WTC11 (cell line): ENCODE data around the gene COMMD9. TPM values are rescaled to one million over a fixed set of nuclear protein-coding genes. Genes with fewer than 3 reads are reported as not detected.

Experiments used
- ATAC-seq: fragments of 200-7000 bp; cut with Tn5 transposase; 2 replicates; pipeline ENCODE4 v1.10.0; 2021; ENCODE audit warnings: mild to moderate bottlenecking, moderate library complexity
- CTCF ChIA-PET: fragments of 300-600 bp; sonication (Branson Sonifier 250); formaldehyde crosslinking; loops from one replicate; lab custom pipeline; 2021; ENCODE audit warnings: antibody characterized with exemption; lab: Charles Lee
- POLR2A ChIA-PET: fragments of 350-600 bp; sonication (Branson Sonifier 250); formaldehyde crosslinking; loops from one replicate; lab custom pipeline; 2021; ENCODE audit warnings: antibody characterized with exemption; lab: Charles Lee
- DNase-seq: peaks from one replicate; pipeline ENCODE4 v3.0.0; 2021; ENCODE audit warnings: low spot score
- H3K27ac Mint-ChIP-seq: 2 replicates; pipeline ENCODE4 v1.8.0; 2021; ENCODE audit warnings: mixed read lengths
- H3K27me3 Mint-ChIP-seq: 2 replicates; pipeline ENCODE4 v1.8.0; 2021; ENCODE audit warnings: low read depth, mild to moderate bottlenecking, moderate library complexity, mixed read lengths
- H3K36me3 Mint-ChIP-seq: 2 replicates; pipeline ENCODE4 v1.8.0; 2021; ENCODE audit warnings: mixed read lengths
- H3K4me1 Mint-ChIP-seq: 2 replicates; pipeline ENCODE4 v1.8.0; 2022; ENCODE audit warnings: mixed read lengths
- H3K4me3 Mint-ChIP-seq: 2 replicates; pipeline ENCODE4 v1.8.0; 2021; ENCODE audit warnings: mild to moderate bottlenecking, moderate library complexity, mixed read lengths
- H3K9me3 Mint-ChIP-seq: 2 replicates; pipeline ENCODE4 v1.8.0; 2021; ENCODE audit warnings: mixed read lengths
- CTCF ChIP-seq: fragments of 200-600 bp; IDR thresholded peaks from 2 replicates; pipeline ENCODE4 v1.8.0; 2022; ENCODE audit warnings: antibody characterized with exemption
- ELF4 ChIP-seq: sonication (generic); formaldehyde crosslinking; IDR thresholded peaks from 2 replicates; pipeline ENCODE4 v1.8.1; 2022; ENCODE audit warnings: low read depth, mild to moderate bottlenecking, moderate library complexity, missing genetic modification reagents
- ESRRA ChIP-seq: sonication (generic); formaldehyde crosslinking; IDR thresholded peaks from 2 replicates; pipeline ENCODE4 v1.8.1; 2022; ENCODE audit warnings: mild to moderate bottlenecking, missing genetic modification reagents, borderline replicate concordance
- GTF2I ChIP-seq: fragments of 250-450 bp; sonication (Bioruptor Pico); conservative IDR thresholded peaks from 2 replicates; pipeline ENCODE4 v1.4.0; 2021; ENCODE audit warnings: mild to moderate bottlenecking
- STAT6 ChIP-seq: sonication (generic); formaldehyde crosslinking; conservative IDR thresholded peaks from 2 replicates; pipeline ENCODE4 v1.8.1; 2023; ENCODE audit warnings: mild to moderate bottlenecking, low read depth, missing genetic modification reagents, moderate library complexity
- TEAD1 ChIP-seq: sonication (generic); formaldehyde crosslinking; IDR thresholded peaks from 2 replicates; pipeline ENCODE4 v1.8.0; 2022; ENCODE audit warnings: mild to moderate bottlenecking, missing genetic modification reagents
- ZBTB43 ChIP-seq: sonication (generic); formaldehyde crosslinking; IDR thresholded peaks from 2 replicates; pipeline ENCODE4 v1.8.1; 2023; ENCODE audit warnings: mild to moderate bottlenecking, missing genetic modification reagents
- ZNF138 ChIP-seq: sonication (generic); formaldehyde crosslinking; conservative IDR thresholded peaks from 2 replicates; pipeline ENCODE4 v1.8.1; 2022; ENCODE audit warnings: mild to moderate bottlenecking, moderate library complexity, missing genetic modification reagents
- ZNF317 ChIP-seq: sonication (generic); formaldehyde crosslinking; IDR thresholded peaks from 2 replicates; pipeline ENCODE4 v1.8.1; 2023; ENCODE audit warnings: low read depth, mild to moderate bottlenecking, moderate library complexity, missing genetic modification reagents, borderline replicate concordance
- total RNA-seq: library from RNA; stranded (reverse); gene quantifications from 3 replicates; pipeline ENCODE4 v1.2.3, GENCODE V29; 2021
- TF ChIP-seq, protein P1 (sequence below): sonication (generic); formaldehyde crosslinking; IDR thresholded peaks from 2 replicates; pipeline ENCODE4 v1.8.1; 2023; ENCODE audit warnings: mild to moderate bottlenecking, missing genetic modification reagents, moderate library complexity
- TF ChIP-seq, protein P2 (sequence below): sonication (generic); formaldehyde crosslinking; IDR thresholded peaks from 2 replicates; pipeline ENCODE4 v1.8.1; 2022; ENCODE audit warnings: mild to moderate bottlenecking, missing genetic modification reagents, moderate library complexity, borderline replicate concordance
- TF ChIP-seq, protein P3 (sequence below): sonication (generic); formaldehyde crosslinking; IDR thresholded peaks from 2 replicates; pipeline ENCODE4 v1.8.1; 2022; ENCODE audit warnings: mild to moderate bottlenecking, moderate library complexity, missing genetic modification reagents
- TF ChIP-seq, protein P4 (sequence below): fragments of 250-450 bp; sonication (Bioruptor Pico); IDR thresholded peaks from 2 replicates; pipeline ENCODE4 v1.8.0; 2021; ENCODE audit warnings: mild to moderate bottlenecking
- TF ChIP-seq, protein P5 (sequence below): sonication (generic); formaldehyde crosslinking; IDR thresholded peaks from 2 replicates; pipeline ENCODE4 v1.8.0; 2022; ENCODE audit warnings: mild to moderate bottlenecking, missing genetic modification reagents

The COMMD9 gene
- total RNA-seq, 1 experiment from 2014 or later = 33.3 TPM

- Mint-ChIP-seq H3K4me3 (no peak overlapping the region), H3K36me3 (no peaks in the 10 kb centered on the region), H3K9me3 (no peaks in the 10 kb centered on the region), H3K27me3 (peaks cover 2% of the 10 kb centered on the region), H3K27ac (no peak overlapping the region), H3K4me1 (peaks cover 2% of the 10 kb centered on the region)
- CTCF ChIA-PET = interaction anchor here (0.9 to 5.9 kb wide), 16 partner anchors 8 to 779 kb away, joined by 3 to 109 read pairs (median 4); no protein-coding TSS in a partner anchor
- POLR2A ChIA-PET = no interaction called here
- no peak for DNase-seq
- TF ChIP-seq STAT6 (CRISPR knock-in tag) (no peak), ZNF317 (CRISPR knock-in tag) (no peak), ESRRA (CRISPR knock-in tag) (no peak), CTCF (no peak), ZBTB43 (no peak), GTF2I (CRISPR knock-in tag) (no peak), TEAD1 (CRISPR knock-in tag) (no peak), ELF4 (CRISPR knock-in tag) (no peak), ZNF138 (CRISPR knock-in tag) (no peak)
- TF ChIP-seq, protein P1, sequence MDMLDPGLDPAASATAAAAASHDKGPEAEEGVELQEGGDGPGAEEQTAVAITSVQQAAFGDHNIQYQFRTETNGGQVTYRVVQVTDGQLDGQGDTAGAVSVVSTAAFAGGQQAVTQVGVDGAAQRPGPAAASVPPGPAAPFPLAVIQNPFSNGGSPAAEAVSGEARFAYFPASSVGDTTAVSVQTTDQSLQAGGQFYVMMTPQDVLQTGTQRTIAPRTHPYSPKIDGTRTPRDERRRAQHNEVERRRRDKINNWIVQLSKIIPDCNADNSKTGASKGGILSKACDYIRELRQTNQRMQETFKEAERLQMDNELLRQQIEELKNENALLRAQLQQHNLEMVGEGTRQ (CRISPR knock-in tag) = no peak
- TF ChIP-seq, protein P2, sequence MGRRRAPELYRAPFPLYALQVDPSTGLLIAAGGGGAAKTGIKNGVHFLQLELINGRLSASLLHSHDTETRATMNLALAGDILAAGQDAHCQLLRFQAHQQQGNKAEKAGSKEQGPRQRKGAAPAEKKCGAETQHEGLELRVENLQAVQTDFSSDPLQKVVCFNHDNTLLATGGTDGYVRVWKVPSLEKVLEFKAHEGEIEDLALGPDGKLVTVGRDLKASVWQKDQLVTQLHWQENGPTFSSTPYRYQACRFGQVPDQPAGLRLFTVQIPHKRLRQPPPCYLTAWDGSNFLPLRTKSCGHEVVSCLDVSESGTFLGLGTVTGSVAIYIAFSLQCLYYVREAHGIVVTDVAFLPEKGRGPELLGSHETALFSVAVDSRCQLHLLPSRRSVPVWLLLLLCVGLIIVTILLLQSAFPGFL (CRISPR knock-in tag) = no peak
- TF ChIP-seq, protein P3, sequence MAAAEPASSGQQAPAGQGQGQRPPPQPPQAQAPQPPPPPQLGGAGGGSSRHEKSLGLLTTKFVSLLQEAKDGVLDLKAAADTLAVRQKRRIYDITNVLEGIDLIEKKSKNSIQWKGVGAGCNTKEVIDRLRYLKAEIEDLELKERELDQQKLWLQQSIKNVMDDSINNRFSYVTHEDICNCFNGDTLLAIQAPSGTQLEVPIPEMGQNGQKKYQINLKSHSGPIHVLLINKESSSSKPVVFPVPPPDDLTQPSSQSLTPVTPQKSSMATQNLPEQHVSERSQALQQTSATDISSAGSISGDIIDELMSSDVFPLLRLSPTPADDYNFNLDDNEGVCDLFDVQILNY (CRISPR knock-in tag) = no peak
- TF ChIP-seq, protein P4, sequence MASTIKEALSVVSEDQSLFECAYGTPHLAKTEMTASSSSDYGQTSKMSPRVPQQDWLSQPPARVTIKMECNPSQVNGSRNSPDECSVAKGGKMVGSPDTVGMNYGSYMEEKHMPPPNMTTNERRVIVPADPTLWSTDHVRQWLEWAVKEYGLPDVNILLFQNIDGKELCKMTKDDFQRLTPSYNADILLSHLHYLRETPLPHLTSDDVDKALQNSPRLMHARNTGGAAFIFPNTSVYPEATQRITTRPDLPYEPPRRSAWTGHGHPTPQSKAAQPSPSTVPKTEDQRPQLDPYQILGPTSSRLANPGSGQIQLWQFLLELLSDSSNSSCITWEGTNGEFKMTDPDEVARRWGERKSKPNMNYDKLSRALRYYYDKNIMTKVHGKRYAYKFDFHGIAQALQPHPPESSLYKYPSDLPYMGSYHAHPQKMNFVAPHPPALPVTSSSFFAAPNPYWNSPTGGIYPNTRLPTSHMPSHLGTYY (CRISPR knock-in tag) = no peak
- TF ChIP-seq, protein P5, sequence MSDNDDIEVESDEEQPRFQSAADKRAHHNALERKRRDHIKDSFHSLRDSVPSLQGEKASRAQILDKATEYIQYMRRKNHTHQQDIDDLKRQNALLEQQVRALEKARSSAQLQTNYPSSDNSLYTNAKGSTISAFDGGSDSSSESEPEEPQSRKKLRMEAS = no peak
- ATAC-seq = no peak
Measured at GRCh38 chr11:36266767-36267166, 22.5 kb downstream of the COMMD9 start.
